ENCODE results near the gene CACNG4.
A peak's percentile ranks its signal among the peaks of the same experiment; 100 is the strongest.

Gene CACNG4

GRCh38 chr17:66957343-66957742 lies 7.2 kb upstream of the CACNG4 start:
- no peak for DNase-seq (ENCODE audit: low read depth, low spot score)
- no peak overlapping the region for H3K4me3 ChIP-seq (ENCODE audit: low read depth, low read length)
- TF ChIP-seq, protein P1, sequence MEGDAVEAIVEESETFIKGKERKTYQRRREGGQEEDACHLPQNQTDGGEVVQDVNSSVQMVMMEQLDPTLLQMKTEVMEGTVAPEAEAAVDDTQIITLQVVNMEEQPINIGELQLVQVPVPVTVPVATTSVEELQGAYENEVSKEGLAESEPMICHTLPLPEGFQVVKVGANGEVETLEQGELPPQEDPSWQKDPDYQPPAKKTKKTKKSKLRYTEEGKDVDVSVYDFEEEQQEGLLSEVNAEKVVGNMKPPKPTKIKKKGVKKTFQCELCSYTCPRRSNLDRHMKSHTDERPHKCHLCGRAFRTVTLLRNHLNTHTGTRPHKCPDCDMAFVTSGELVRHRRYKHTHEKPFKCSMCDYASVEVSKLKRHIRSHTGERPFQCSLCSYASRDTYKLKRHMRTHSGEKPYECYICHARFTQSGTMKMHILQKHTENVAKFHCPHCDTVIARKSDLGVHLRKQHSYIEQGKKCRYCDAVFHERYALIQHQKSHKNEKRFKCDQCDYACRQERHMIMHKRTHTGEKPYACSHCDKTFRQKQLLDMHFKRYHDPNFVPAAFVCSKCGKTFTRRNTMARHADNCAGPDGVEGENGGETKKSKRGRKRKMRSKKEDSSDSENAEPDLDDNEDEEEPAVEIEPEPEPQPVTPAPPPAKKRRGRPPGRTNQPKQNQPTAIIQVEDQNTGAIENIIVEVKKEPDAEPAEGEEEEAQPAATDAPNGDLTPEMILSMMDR (IDR thresholded peaks at IDR 0.05; ENCODE audit: low read depth, low read length) = no peak
- in situ Hi-C loops (cut with HindIII; ENCODE audit: low sequenced_read_pairs) = no loop called here

GRCh38 chr17:66957951-66958579 lies 6.4 kb upstream of the CACNG4 start:
- TF ChIP-seq, protein P1 (IDR thresholded peaks at IDR 0.05; ENCODE audit: low read depth, low read length) = no peak
- peak; percentile 14 for DNase-seq (ENCODE audit: low read depth, low spot score)
- in situ Hi-C loops (cut with HindIII; ENCODE audit: low sequenced_read_pairs) = no loop called here
- H3K4me3 ChIP-seq (ENCODE audit: low read depth, low read length) = no peak overlapping the region

DNA sequence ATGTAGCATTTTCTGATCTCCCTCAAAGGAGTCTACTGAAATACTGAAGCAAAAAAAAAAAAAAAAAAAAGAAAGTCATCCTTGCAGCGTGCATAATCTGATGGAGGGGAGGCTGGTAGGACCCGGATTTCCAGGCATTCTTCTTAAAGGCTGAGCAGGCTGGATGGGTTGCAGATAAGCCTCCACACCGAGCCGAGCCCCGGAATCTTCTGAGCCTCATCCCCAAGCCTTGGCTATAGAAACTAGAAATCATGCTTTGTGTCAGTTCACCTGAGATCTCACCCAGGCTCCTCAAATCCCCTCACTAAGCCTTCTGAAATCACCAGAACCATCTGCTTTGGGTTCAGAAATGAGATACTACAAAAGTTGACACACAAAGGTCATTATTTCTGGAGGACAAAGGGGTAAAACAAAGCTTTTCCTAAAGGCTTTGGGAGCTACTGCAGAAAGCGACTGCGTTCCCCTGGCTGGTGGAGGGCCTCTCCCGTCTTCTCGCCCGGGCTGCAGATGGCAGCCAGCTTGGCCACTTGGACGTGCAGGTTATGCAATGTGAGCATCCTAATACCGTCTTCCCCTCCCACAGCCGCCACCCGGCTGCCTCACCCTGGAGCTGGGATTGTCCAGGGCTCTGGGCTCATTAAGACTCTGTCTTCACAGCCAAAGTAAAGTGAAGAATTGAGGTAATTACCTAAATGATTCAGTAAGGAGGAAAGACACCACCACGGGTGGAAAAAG lies 4.7 kb upstream of the CACNG4 start:
- TF ChIP-seq, protein P1 (IDR thresholded peaks at IDR 0.05; ENCODE audit: low read depth, low read length) = no peak
- H3K4me3 ChIP-seq (ENCODE audit: low read depth, low read length) = no peak overlapping the region
- DNase-seq (ENCODE audit: low read depth, low spot score) = no peak
- in situ Hi-C loops (cut with HindIII; ENCODE audit: low sequenced_read_pairs) = no loop called here

GRCh38 chr17:66960613-66961012 lies 3.9 kb upstream of the CACNG4 start:
- H3K4me3 ChIP-seq (ENCODE audit: low read depth, low read length) = no peak overlapping the region
- in situ Hi-C loops (cut with HindIII; ENCODE audit: low sequenced_read_pairs) = no loop called here
- DNase-seq (ENCODE audit: low read depth, low spot score) = no peak
- TF ChIP-seq, protein P1 (IDR thresholded peaks at IDR 0.05; ENCODE audit: low read depth, low read length) = no peak

GRCh38 chr17:66963521-66963908 lies 992 bp upstream of the CACNG4 start:
- in situ Hi-C loops (cut with HindIII; ENCODE audit: low sequenced_read_pairs) = no loop called here
- DNase-seq (ENCODE audit: low read depth, low spot score) = no peak
- TF ChIP-seq, protein P1 (IDR thresholded peaks at IDR 0.05; ENCODE audit: low read depth, low read length) = no peak
- H3K4me3 ChIP-seq (ENCODE audit: low read depth, low read length) = no peak overlapping the region

- no peak for DNase-seq (ENCODE audit: low read depth, low spot score)
- peak overlapping the region; percentile 12 for H3K4me3 ChIP-seq (ENCODE audit: low read depth, low read length)
- in situ Hi-C loops (cut with HindIII; ENCODE audit: low sequenced_read_pairs) = no loop called here
- TF ChIP-seq, protein P1 (IDR thresholded peaks at IDR 0.05; ENCODE audit: low read depth, low read length) = no peak
These were observed 658 bp downstream of the CACNG4 start for GRCh38 chr17:66964930-66965800.

Data from astrocyte of the spinal cord (primary cell).